IPS DF 6.9 (cell line): ENCODE measurements around the gene MYBPC2.
A peak's percentile ranks its signal among the peaks of the same experiment; 100 is the strongest.
"Not testable (repeated sequence)": the region's sequence is repeated elsewhere in the genome, so short reads cannot be mapped to it uniquely, and the experiment has no call there.

Experiments used
- DNase-seq: peaks from one replicate; pipeline ENCODE4 v3.0.0-alpha.2; 2013; ENCODE audit warnings: low read depth, low spot score
- H3K27ac ChIP-seq: one replicate; pipeline ENCODE4 v1.5.1; 2013; ENCODE audit warnings: low read length, control low read depth
- H3K27me3 ChIP-seq: 2 replicates; pipeline ENCODE4 v1.6.1; 2013; ENCODE audit warnings: mild to moderate bottlenecking, low read length; ENCODE audit not compliant: control insufficient read depth, insufficient read depth
- H3K36me3 ChIP-seq: 2 replicates; pipeline ENCODE4 v1.6.1; 2013; ENCODE audit warnings: low read length; ENCODE audit not compliant: control insufficient read depth, insufficient read depth
- H3K4me1 ChIP-seq: 2 replicates; pipeline ENCODE4 v1.6.1; 2013; ENCODE audit warnings: low read length; ENCODE audit not compliant: control insufficient read depth, insufficient read depth
- H3K4me3 ChIP-seq: 2 replicates; pipeline ENCODE4 v1.5.1; 2013; ENCODE audit warnings: mild to moderate bottlenecking, low read length
- H3K9me3 ChIP-seq: 2 replicates; pipeline ENCODE4 v1.6.1; 2013; ENCODE audit warnings: low read length, inconsistent platforms; ENCODE audit not compliant: control insufficient read depth, insufficient read depth
- WGBS: extraction: QIAGEN DNeasy Blood & Tissue Kit; methylation state at CpG from one replicate; pipeline ENCODE4 v1.1.7; 2013; ENCODE audit warnings: mixed read lengths, missing lambda C conversion rate; ENCODE audit not compliant: insufficient read length, insufficient coverage; 5-methylcytosine and 5-hydroxymethylcytosine counted together

The MYBPC2 gene

GRCh38 chr19:50473336-50473735 is 40.6 kb downstream of the MYBPC2 start:
- H3K27me3 ChIP-seq, H3K9me3 ChIP-seq, DNase-seq, H3K27ac ChIP-seq, H3K4me3 ChIP-seq, H3K36me3 ChIP-seq, H3K4me1 ChIP-seq: not testable (repeated sequence)
- WGBS: no CpG with 5 or more reads among the region's 3 CpGs

GRCh38 chr19:50475101-50475568 is 42.4 kb downstream of the MYBPC2 start:
- Histone ChIP-seq H3K9me3 (peaks cover 1% of the 10 kb centered on the region; the same call in 1 of the 2 replicates), H3K27me3 (no peaks in the 10 kb centered on the region), H3K27ac (no peak overlapping the region), H3K36me3 (peaks cover 2% of the 10 kb centered on the region; the same call in 1 of the 2 replicates), H3K4me3 (no peak overlapping the region), H3K4me1 (no peaks in the 10 kb centered on the region; the same call in 1 of the 2 replicates)
- DNase-seq: no peak
- no CpG with 5 or more reads among the region's 12 CpGs for WGBS

- no CpG with 5 or more reads among the region's 29 CpGs for WGBS
- Histone ChIP-seq H3K27ac (no peak overlapping the region), H3K4me3 (peak overlapping the region; percentile 16; the same call in 1 of the 2 replicates), H3K9me3 (peaks cover 1% of the 10 kb centered on the region; the same call in 1 of the 2 replicates), H3K36me3 (peaks cover 2% of the 10 kb centered on the region; the same call in 1 of the 2 replicates), H3K27me3 (no peaks in the 10 kb centered on the region), H3K4me1 (no peaks in the 10 kb centered on the region; the same call in 1 of the 2 replicates)
- no peak for DNase-seq
Observed at GRCh38 chr19:50475736-50476223, 43.1 kb downstream of the MYBPC2 start.

GRCh38 chr19:50476224-50476906 is 43.7 kb downstream of the MYBPC2 start, which contains the start of the genes EMC10 and GARIN5A:
Gene EMC10, plus strand, starts transcription at chr19:50476507. Its CDS starts 38 bp downstream, at chr19:50476545.
Gene GARIN5A, minus strand, starts transcription at chr19:50476848. Its CDS starts 460 bp downstream, at chr19:50476388.
- H3K27ac ChIP-seq: no peak within 1 kb of the TSS
- no CpG with 5 or more reads among the region's 58 CpGs for whole genome bisulfite sequencing

GRCh38 chr19:50476907-50477238 is 44.2 kb downstream of the MYBPC2 start:
- H3K4me3 ChIP-seq: peak overlapping the region; percentile 78; the same call in 1 of the 2 replicates
- no CpG with 5 or more reads among the region's 20 CpGs for WGBS
- no peaks in the 10 kb centered on the region; the same call in 1 of the 2 replicates for H3K4me1 ChIP-seq
- no peak for DNase-seq
- no peaks in the 10 kb centered on the region for H3K27me3 ChIP-seq
- peaks cover 7% of the 10 kb centered on the region; the same call in 1 of the 2 replicates for H3K36me3 ChIP-seq
- H3K9me3 ChIP-seq: peaks cover 1% of the 10 kb centered on the region; the same call in 1 of the 2 replicates
- H3K27ac ChIP-seq: no peak overlapping the region

More at GRCh38 chr19:50476224-50476906, 43.7 kb downstream of the MYBPC2 start, which contains the start of the genes EMC10 and GARIN5A:
- Histone ChIP-seq H3K9me3 (peaks cover 1% of the 10 kb centered on the region; the same call in 1 of the 2 replicates), H3K27me3 (no peaks in the 10 kb centered on the region), H3K4me3 (peak within 1 kb of the TSS; percentile 78), H3K4me1 (no peaks in the 10 kb centered on the region; the same call in 1 of the 2 replicates), H3K36me3 (peaks cover 2% of the 10 kb centered on the region; the same call in 1 of the 2 replicates)
- DNase-seq: no peak

GRCh38 chr19:50477751-50478515 is 45.2 kb downstream of the MYBPC2 start:
- Histone ChIP-seq H3K27ac (no peak overlapping the region), H3K4me1 (no peaks in the 10 kb centered on the region; the same call in 1 of the 2 replicates), H3K36me3 (peaks cover 7% of the 10 kb centered on the region; the same call in 1 of the 2 replicates), H3K27me3 (no peaks in the 10 kb centered on the region), H3K9me3 (no peaks in the 10 kb centered on the region; the same call in 1 of the 2 replicates), H3K4me3 (no peak overlapping the region)
- no CpG with 5 or more reads among the region's 17 CpGs for WGBS
- DNase-seq: no peak

GRCh38 chr19:50478901-50479715 is 46.4 kb downstream of the MYBPC2 start:
- H3K27ac ChIP-seq: no peak overlapping the region
- no peak overlapping the region for H3K4me3 ChIP-seq
- H3K4me1 ChIP-seq: no peaks in the 10 kb centered on the region; the same call in 1 of the 2 replicates
- H3K9me3 ChIP-seq: no peaks in the 10 kb centered on the region; the same call in 1 of the 2 replicates
- peaks cover 7% of the 10 kb centered on the region; the same call in 1 of the 2 replicates for H3K36me3 ChIP-seq
- H3K27me3 ChIP-seq: no peaks in the 10 kb centered on the region
- no CpG with 5 or more reads among the region's 19 CpGs for whole genome bisulfite sequencing
- DNase-seq: no peak

GRCh38 chr19:50479761-50480251 is 47.1 kb downstream of the MYBPC2 start:
- Histone ChIP-seq H3K9me3 (no peaks in the 10 kb centered on the region; the same call in 1 of the 2 replicates), H3K4me1 (no peaks in the 10 kb centered on the region; the same call in 1 of the 2 replicates), H3K36me3 (peaks cover 7% of the 10 kb centered on the region; the same call in 1 of the 2 replicates), H3K4me3 (no peak overlapping the region), H3K27me3 (no peaks in the 10 kb centered on the region; the same call in 1 of the 2 replicates), H3K27ac (no peak overlapping the region)
- DNase-seq: no peak
- WGBS: no CpG with 5 or more reads among the region's 16 CpGs

GRCh38 chr19:50480281-50481111 is 47.8 kb downstream of the MYBPC2 start:
- no peak for DNase-seq
- H3K4me3 ChIP-seq: no peak overlapping the region
- no CpG with 5 or more reads among the region's 37 CpGs for WGBS
- H3K4me1 ChIP-seq: no peaks in the 10 kb centered on the region; the same call in 1 of the 2 replicates
- H3K27me3 ChIP-seq: no peaks in the 10 kb centered on the region; the same call in 1 of the 2 replicates
- H3K36me3 ChIP-seq: peaks cover 7% of the 10 kb centered on the region; the same call in 1 of the 2 replicates
- peaks cover 5% of the 10 kb centered on the region for H3K9me3 ChIP-seq
- no peak overlapping the region for H3K27ac ChIP-seq
